Testis (tissue), 3 donors: Measurements from ENCODE around the gene MISP. TPM values are rescaled to one million over a fixed set of nuclear protein-coding genes. Genes with fewer than 3 reads are reported as not detected.
A peak's percentile ranks its signal among the peaks of the same experiment; 100 is the strongest.

Experiments
- DNase-seq: peaks from one replicate; pipeline ENCODE4 v3.0.0-alpha.2; 2019
- H3K27ac ChIP-seq, 2 donors: fragments of 200-600 bp; sonication (generic); one replicate each; pipeline ENCODE4 v1.5.1; 2019
- H3K27me3 ChIP-seq: fragments of 200-600 bp; sonication (generic); one replicate; pipeline ENCODE4 v1.5.1; 2019
- H3K36me3 ChIP-seq: fragments of 200-600 bp; sonication (generic); one replicate; pipeline ENCODE4 v1.5.1; 2017; ENCODE audit warnings: low read depth; ENCODE audit errors: missing control alignments
- H3K4me1 ChIP-seq: fragments of 200-600 bp; sonication (generic); one replicate; pipeline ENCODE4 v1.5.1; 2019
- H3K4me3 ChIP-seq, 2 donors: fragments of 200-600 bp; sonication (generic); one replicate each; pipeline ENCODE4 v1.5.1; 2017 to 2019
- H3K9me3 ChIP-seq: fragments of 200-600 bp; sonication (generic); one replicate; pipeline ENCODE4 v1.5.1; 2017
- CTCF ChIP-seq, 3 experiments: fragments of 450-650 bp in 2 of 3; fragments of 200-600 bp in 1 of 3; sonication (generic) in 1 of 3; IDR thresholded peaks; one replicate each; pipeline ENCODE4 v1.5.1; 2016 to 2019; ENCODE audit warnings: antibody characterized with exemption in 3 of 3, mild to moderate bottlenecking in 2 of 3, moderate library complexity in 1 of 3
- POLR2A ChIP-seq: fragments of 450-650 bp; IDR thresholded peaks from one replicate; pipeline ENCODE4 v1.6.1; 2017; ENCODE audit warnings: antibody characterized with exemption, mild to moderate bottlenecking, moderate library complexity
- WGBS, 2 donors: methylation state at CpG; one replicate each; pipeline ENCODE4 v1.1.5; 2018; 5-methylcytosine and 5-hydroxymethylcytosine counted together
- intact Hi-C: fragments of 100-400 bp; cut with DNase I; formaldehyde crosslinking; loops from one replicate; pipeline ENCODE4 v1.15.1; 2023; ENCODE audit warnings: low total_unique reads
- polyA plus RNA-seq: library from polyadenylated mRNA; stranded (reverse); fragments of 350-450 nt; fragmentation: Illumina TruSeq; extraction: RNeasy Lipid Tissue Mini Kit (QIAGEN cat#74804); gene quantifications from one replicate; pipeline ENCODE4 v1.2.3, GENCODE V29; 2014; ENCODE audit warnings: low read depth, low replicate concordance; ENCODE audit not compliant: insufficient read depth
- total RNA-seq, 2 donors: library from RNA; depleted of rRNA; stranded (reverse); fragments of >200 nt; gene quantifications; one replicate each; pipeline ENCODE4 v1.2.3, GENCODE V29; 2016

The MISP gene
- total and polyA plus RNA-seq, 3 donors from 2014 or later: 1.1 to 3.1 (median 1.1) TPM

GRCh38 chr19:710767-711166 lies 40.1 kb upstream of the MISP start:
- Histone ChIP-seq H3K36me3 (no peaks in the 10 kb centered on the region), H3K9me3 (no peaks in the 10 kb centered on the region), H3K27me3 (no peaks in the 10 kb centered on the region), H3K4me1 (peaks cover 20% of the 10 kb centered on the region), H3K27ac (peak overlapping the region; percentile 82 to 89), H3K4me3 (no peak overlapping the region)
- whole genome bisulfite sequencing, 2 donors: 37 to 42% methylated on average over 15 to 21 of the region's 21 CpGs
- no peak for DNase-seq
- no peak for TF ChIP-seq CTCF (IDR thresholded peaks at IDR 0.05)
- no peak for TF ChIP-seq POLR2A
- intact Hi-C loops: no loop called here

- no peak for DNase-seq
- peak overlapping the region in 1 of 2 donors; percentile 89 for H3K27ac ChIP-seq
- TF ChIP-seq POLR2A (no peak), CTCF (IDR thresholded peaks at IDR 0.05) (no peak)
- intact Hi-C loops: no loop called here
- no peaks in the 10 kb centered on the region for H3K36me3 ChIP-seq
- no peak overlapping the region for H3K4me3 ChIP-seq
- peaks cover 20% of the 10 kb centered on the region for H3K4me1 ChIP-seq
- no peaks in the 10 kb centered on the region for H3K9me3 ChIP-seq
- no peaks in the 10 kb centered on the region for H3K27me3 ChIP-seq
- 70 to 82% methylated on average over 7 to 8 of the region's 8 CpGs for WGBS, 2 donors
These were observed 39.7 kb upstream of the MISP start for GRCh38 chr19:711254-711653.

- no peak overlapping the region for H3K27ac ChIP-seq
- TF ChIP-seq POLR2A (no peak), CTCF (IDR thresholded peaks at IDR 0.05) (no peak)
- DNase-seq: no peak
- no peak overlapping the region for H3K4me3 ChIP-seq
- H3K9me3 ChIP-seq: no peaks in the 10 kb centered on the region
- H3K4me1 ChIP-seq: peaks cover 25% of the 10 kb centered on the region
- H3K36me3 ChIP-seq: no peaks in the 10 kb centered on the region
- intact Hi-C loops: no loop called here
- no peaks in the 10 kb centered on the region for H3K27me3 ChIP-seq
- 96 to 100% methylated on average over 3 of the region's 3 CpGs for WGBS, 2 donors
These were observed 35.6 kb upstream of the MISP start for GRCh38 chr19:715347-715746.

GRCh38 chr19:718251-718951 lies 32.5 kb upstream of the MISP start:
- Histone ChIP-seq H3K4me1 (peaks cover 32% of the 10 kb centered on the region), H3K36me3 (no peaks in the 10 kb centered on the region), H3K27ac (peak overlapping the region; percentile 74 to 80), H3K27me3 (no peaks in the 10 kb centered on the region), H3K9me3 (no peaks in the 10 kb centered on the region), H3K4me3 (no peak overlapping the region)
- peak; percentile 67 for DNase-seq
- WGBS, 2 donors: 26 to 27% methylated on average over 10 to 23 of the region's 23 CpGs
- intact Hi-C loops: no loop called here
- TF ChIP-seq POLR2A: no peak
- TF ChIP-seq CTCF (IDR thresholded peaks at IDR 0.05): no peak

- Histone ChIP-seq H3K36me3 (no peaks in the 10 kb centered on the region), H3K9me3 (no peaks in the 10 kb centered on the region), H3K27me3 (no peaks in the 10 kb centered on the region), H3K27ac (peak overlapping the region; percentile 74 to 80), H3K4me3 (peak overlapping the region in 1 of 2 donors; percentile 29), H3K4me1 (peaks cover 32% of the 10 kb centered on the region)
- intact Hi-C loops: no loop called here
- no peak for TF ChIP-seq POLR2A
- no peak for TF ChIP-seq CTCF (IDR thresholded peaks at IDR 0.05)
- 2 to 20% methylated on average over 3 to 54 of the region's 54 CpGs for WGBS, 2 donors
- DNase-seq: peak; percentile 82
These were observed 31.9 kb upstream of the MISP start for GRCh38 chr19:718991-719512.
